Suppressor macrophage (primary cell): ENCODE results near the gene SYNJ2.
"Not testable (repeated sequence)": the region's sequence is repeated elsewhere in the genome, so short reads cannot be mapped to it uniquely, and the experiment has no call there.

Experiments used
- DNase-seq, 4 experiments: peaks; one replicate each; pipeline ENCODE4 v3.0.0-alpha.2; 2020 to 2022
- total RNA-seq, 17 experiments: gene quantifications; one replicate each; lab custom pipeline; 2026; ENCODE audit warnings: mixed read lengths in 6 of 17, inconsistent platforms in 3 of 17; lab: John Stamatoyannopoulos, UW

Gene SYNJ2, protein sequence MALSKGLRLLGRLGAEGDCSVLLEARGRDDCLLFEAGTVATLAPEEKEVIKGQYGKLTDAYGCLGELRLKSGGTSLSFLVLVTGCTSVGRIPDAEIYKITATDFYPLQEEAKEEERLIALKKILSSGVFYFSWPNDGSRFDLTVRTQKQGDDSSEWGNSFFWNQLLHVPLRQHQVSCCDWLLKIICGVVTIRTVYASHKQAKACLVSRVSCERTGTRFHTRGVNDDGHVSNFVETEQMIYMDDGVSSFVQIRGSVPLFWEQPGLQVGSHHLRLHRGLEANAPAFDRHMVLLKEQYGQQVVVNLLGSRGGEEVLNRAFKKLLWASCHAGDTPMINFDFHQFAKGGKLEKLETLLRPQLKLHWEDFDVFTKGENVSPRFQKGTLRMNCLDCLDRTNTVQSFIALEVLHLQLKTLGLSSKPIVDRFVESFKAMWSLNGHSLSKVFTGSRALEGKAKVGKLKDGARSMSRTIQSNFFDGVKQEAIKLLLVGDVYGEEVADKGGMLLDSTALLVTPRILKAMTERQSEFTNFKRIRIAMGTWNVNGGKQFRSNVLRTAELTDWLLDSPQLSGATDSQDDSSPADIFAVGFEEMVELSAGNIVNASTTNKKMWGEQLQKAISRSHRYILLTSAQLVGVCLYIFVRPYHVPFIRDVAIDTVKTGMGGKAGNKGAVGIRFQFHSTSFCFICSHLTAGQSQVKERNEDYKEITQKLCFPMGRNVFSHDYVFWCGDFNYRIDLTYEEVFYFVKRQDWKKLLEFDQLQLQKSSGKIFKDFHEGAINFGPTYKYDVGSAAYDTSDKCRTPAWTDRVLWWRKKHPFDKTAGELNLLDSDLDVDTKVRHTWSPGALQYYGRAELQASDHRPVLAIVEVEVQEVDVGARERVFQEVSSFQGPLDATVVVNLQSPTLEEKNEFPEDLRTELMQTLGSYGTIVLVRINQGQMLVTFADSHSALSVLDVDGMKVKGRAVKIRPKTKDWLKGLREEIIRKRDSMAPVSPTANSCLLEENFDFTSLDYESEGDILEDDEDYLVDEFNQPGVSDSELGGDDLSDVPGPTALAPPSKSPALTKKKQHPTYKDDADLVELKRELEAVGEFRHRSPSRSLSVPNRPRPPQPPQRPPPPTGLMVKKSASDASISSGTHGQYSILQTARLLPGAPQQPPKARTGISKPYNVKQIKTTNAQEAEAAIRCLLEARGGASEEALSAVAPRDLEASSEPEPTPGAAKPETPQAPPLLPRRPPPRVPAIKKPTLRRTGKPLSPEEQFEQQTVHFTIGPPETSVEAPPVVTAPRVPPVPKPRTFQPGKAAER (N-terminal part only)
- total RNA-seq, result 8.6 to 121 (median 27.5) reads per million in 17 experiments

DNA sequence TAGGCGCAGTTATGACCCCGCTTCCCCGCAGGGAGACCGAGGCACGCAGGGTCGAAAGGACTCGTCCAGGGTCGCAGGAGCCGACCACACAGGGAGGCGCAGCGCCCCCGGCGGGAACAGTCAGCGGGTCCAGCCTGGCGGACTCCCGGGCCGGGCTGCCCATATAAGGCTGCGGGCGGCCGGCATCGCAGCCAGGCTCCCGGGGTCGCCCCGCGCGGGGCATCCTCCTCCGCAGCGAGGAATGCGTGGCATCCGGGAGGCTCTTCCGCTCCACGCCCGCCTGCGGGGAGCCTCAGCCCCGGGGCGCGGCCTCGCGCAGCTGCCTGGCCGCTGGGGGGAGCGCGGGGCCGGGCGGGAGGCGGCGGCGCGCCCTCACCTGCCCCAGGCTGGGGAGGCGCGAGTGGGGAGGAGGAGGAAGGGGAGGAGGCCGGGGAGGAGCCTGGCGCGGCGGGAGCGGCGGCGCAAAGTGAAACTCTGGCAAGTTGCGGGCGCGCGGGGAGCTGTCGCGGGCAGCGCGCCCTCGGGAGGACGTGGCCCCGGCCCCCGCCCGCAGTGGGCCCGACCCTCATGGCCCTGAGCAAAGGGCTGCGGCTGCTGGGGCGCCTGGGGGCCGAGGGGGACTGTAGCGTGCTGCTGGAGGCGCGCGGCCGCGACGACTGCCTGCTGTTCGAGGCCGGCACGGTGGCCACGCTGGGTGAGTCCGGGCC is at the start of gene SYNJ2:
Gene SYNJ2, plus strand, starts transcription at position 469 of the 707 bp plus-strand sequence. Its CDS starts 99 bp downstream, at position 568.
- peak; percentile 55 to 85 (median 66) for DNase-seq

DNA sequence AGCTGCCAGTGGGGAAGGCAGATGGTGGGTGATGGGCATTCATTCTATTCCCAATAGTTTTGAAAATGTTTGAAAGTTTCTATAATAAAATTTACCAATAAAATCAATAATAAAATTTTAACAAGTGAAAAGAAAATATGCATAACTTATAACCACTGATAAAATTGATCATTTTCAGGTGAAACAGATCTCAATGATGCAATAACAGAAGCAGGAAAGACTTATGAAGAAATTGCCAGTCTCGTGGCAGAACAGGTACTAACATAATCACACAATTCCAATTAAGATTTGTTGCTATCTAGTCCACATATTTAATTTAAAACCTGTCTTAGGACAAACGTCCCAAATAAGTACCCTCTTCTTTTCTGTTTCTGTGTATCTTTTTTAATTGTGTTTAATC is 45.9 kb upstream of the SYNJ2 start:
- DNase-seq, result no peak

DNA sequence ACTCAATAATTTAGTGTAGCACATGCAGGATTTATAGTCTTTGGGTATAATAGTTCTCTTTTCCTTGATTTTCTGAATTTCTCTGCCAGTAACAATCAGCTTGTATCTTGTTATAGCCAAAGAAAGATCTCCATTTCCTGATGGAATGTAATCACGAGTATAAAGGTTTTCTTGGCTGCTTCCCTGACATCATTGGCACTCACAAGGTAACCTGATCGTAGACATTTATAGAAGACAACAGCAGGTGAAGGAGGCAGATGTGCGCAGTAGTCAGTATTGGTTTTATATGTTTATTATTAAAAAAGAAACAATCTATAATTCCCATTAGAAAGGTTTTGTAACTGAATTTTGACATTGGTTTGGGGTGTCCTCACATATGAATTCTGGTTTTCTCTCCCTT is 44.3 kb upstream of the SYNJ2 start:
- DNase-seq, result no peak

DNA sequence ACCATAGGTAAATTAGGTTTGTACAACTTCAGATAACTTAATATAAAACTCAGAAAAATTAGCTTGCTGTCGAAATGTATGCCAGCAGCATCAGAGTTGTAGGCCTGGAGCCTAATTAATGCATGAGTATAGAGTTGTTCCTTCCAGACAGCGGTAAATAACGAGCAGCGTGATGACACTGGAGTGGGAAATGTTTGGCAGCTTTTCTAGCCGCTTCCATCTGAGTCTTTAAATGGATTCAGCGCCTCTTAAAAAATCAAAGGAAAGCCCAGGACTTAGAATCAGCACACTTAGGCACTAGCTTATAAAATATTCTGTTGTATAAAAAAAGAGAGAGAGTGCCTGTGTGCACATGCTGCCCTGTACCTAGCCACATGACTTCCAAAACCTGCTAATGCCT is 43.7 kb upstream of the SYNJ2 start:
- no peak for DNase-seq

DNA sequence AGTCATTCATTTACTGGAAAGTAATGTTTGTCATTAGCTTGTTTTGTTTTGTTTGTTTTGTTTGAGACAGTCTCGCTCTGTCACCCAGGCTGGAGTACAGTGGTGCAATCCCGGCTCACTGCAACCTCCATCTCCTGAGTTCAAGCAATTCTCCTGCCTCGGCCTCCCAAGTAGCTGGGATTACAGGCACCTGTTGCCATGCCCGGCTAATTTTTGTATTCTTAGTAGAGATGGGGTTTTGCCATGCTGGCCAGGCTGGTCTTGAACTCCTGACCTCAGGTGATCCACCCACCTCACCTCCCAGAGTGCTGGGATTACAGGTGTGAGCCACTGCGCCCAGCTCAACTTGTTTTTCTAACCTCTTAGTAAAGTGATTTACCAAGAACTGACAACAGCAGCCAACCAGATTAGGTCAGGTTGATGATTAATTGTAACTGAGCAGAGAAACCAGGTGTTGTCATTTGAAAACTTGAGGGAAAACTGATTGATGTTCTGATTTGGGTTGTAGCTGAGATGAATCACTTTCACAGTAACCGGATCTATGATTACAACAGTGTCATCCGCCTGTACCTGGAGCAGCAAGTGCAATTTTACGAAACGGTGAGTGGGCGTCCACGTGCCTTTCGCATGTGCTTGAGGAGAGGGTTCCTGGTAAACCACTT is 41.2 kb upstream of the SYNJ2 start:
- not testable (repeated sequence) for DNase-seq

DNA sequence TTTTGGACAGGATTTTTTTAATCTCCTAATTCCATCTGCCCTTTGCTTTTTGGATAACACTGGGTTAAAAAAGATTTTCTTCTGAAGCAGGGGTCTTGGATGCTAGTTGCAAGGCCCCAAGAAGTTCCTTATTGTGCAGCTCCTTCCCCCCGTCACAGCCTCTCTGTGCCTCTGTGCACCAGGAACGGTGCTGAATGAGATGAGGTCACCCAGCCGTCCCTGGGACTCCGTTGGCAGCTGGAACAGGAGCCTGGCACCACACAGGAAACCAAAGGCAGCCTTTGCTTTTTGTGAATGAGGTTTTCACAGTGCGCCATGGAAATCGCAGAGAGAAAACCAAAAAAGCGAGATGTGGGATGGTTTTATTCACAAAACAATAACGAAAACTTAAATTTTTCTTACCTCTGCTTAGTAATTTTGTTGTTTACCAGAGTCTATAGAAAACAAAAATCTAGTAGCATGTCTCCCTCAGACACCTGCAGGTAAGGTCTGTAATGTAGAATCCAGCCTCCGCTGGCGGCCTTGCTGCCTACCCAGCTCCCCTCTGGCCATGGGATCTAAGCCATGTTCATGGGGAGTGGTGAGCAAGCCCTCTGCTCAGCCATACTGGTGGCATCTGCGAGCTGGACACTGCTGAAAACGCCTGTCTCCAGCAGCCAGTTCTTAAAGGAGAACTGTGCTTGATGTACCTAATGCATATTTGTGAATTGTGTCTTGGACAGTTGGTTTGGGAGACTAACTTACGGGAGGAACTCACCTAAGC is 40.4 kb upstream of the SYNJ2 start:
- no peak for DNase-seq

DNA sequence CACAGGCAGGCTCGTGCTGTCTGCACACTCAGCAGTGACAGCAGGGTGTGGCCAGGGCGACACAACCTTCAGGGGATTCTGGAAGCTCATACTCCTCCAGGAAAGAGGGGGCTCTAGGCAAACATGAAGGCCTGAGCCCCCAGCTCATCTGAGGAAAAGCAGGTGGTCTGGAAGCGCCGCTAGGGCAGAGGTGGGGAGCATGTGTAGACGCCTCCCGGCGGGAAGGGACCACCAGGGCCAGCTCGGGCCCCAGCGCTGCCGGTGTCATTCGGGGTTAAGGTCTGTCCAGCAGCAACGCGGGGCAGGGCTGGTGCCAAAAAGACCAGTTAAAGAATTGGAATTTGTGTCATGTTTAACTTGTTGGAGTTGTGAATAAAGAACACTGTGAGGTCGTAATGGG is 39.3 kb upstream of the SYNJ2 start:
- DNase-seq, result no peak

DNA sequence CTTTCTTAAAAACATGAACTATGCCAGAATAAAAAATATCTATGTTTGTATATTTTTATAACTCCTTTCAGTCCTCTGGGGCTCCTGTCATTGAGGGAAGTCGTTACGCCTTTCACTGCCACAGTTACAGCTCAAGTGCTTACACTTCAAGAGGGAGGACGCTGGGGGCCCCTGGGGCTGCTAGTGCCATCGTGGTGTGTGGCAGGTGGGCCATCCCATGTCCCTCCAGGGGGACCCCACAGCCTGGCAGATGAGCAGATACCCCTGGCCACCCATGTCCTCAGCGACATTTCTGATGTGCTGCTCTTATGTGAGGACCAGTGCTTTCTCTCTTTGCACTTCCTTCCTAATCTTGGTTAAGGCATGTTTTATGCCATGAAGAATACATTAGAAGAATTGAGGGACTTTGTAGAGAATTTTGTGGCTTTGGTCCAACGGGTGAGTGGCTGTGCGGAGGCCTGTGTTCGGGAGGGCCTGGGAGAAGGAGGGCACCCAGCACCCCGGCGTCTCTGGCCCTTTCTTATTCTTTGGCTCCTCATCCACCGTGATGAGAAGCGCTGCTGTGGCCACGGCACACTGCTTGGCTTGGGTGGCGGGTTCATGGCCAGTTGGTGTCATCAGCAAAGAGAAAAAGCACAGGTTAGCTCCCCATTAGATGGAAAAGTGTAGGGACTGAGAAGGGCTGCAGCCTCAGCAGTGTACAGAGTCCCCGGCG is 38.3 kb upstream of the SYNJ2 start:
- DNase-seq, result no peak

DNA sequence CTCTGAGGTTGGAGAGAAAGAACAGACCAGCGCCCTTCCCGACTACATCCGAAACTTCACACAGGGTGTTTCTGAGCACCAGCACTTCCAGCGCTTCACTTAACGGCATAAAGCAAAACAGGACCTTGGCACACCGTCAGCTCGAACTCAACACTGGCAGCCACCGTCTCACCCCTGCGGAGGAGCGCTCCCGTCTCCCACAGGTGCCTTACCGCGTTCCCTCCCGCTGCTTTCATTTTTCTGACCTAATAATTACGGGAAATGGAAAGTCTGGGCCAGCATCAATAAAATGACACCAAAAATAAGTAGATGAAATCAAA is 37.7 kb upstream of the SYNJ2 start:
- no peak for DNase-seq

DNA sequence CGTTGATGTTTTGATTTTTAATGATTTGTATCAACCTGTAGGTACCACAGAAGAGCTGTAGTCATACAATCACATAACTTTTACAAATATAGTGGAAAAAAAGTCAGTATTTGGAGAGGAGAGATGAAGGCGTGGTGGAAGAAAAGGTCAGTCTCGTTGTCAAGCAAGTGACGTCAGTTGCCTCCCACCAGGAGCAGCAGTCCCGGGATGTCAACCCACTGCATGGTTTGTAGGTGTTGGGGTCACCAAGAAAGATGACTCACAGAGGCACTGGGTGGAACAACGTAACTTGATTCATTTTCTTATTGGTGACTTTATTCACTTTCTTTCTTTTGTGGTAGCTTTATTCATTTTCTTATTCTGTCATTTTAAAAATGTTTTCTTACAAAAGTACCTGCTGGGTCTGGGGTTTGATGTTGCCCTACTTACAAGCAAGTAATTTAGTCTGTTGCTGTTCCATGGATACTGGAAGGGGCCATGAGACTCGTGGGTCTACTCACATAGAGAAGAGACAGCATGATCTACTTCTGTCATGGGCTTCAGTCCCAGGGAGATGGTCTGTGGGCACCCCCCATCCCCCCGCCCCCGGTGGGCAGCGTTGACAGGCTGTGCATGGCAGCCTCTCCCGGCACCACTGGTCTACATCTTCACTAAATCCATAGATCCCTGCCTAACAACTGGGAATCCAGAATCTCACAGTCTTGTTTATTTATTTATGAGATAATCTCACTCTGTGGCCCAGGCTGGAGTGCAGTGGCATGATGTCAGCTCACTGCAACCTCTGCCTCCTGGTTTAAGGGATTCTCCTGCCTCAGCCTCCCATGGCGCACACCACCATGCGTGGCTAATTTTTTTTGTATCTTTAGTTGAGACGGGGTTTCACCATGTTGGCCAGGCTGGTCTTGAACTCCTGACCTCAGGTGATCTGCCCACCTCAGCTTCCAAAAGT is 36.4 kb upstream of the SYNJ2 start:
- DNase-seq, result no peak

DNA sequence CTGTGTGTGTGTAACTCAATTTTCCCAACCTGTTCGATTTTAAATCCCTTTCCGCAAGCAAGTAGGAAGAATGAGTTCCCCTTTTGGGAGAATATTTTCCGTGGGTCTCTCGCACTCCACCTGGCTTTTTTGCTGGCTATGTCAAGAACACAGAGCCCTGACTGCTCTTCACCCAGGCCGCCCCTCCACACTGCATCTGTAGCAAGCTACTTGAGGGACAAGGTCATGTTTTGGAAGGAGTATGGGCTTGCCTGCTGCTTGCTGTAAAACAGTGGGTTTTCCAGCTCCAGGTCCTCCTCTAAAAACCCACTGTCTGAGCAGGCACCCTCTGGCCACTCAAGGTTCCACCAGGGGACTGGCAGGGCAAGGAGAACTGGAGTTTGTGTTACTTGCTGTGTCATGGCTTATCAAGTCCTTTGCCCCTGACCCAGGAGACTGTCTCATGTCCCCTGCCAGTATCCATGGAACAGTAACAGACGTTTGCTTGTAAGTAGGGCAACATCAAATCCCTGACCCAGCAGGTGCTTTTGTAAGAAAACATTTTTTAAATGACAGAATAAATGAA is 35.5 kb upstream of the SYNJ2 start:
- no peak for DNase-seq

DNA sequence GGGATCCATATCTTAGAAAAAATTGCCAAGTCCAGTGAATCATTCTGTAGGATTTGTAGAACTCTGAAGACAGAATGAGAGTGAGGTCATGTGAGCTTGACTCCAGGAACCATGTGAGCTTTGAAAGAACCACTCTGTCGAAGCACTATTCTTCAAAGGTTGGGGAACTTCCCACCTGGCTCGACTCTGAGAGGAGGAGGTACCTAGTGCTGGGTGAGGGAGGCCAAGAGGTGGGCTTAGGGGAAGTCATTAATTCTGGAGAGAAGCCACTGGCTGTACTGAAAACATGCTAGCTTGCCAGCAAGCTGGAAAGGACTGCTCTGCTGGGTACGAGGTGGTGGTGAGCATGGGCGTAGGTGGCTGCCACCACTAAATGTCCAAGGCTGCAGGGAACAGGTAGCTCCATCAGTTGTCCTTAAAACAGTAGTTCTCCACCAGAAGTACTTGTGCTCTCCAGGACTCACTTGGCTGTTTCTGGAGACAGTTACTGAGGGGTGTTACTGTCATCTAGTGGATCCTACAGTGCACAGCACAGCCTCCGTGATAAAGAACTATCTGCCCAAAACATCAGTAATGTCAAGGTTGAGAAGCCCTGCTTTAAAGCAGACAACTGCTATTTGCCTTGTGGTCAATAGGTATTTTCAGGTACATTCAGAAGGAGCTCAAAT is 34.7 kb upstream of the SYNJ2 start:
- no peak for DNase-seq

DNA sequence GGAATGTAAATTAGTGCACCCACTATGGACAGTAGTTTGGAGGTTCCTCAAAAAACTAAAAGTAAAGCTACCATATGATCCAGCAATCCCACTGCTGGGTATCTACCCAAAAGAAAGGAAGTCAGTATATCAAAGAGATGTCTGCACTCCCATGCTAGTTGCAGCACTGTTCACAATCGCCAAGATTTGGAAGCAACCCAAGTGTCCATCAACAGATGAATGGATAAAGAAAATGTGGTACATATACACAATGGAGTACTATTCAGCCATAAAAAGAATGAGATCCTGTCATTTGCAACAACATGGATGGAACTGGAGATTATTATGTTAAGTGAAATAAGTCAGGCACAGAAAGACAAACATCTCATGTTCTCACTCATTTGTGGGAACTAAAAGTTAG is 30.8 kb upstream of the SYNJ2 start:
- DNase-seq, result peak in 1 of 4 experiments; percentile 7

DNA sequence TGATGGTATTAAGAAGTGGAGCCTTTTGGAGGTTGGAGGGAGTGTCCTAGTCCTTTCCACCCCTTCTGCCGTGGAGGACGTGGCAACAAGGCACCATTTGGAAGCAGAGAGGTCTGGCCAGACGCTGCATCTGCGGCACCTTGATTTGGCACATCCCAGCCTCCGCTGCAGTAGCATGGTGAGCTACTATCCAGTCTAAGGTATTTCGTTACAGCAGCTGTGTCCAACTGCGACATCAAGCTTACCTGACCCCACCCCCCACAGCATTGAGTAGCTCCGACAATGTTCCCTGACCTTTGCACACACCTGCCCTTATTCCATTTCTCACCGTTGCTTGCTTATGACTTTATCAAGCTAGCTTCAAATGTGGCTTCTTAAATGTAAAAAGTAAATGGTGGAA is 29.8 kb upstream of the SYNJ2 start:
- DNase-seq, result no peak

DNA sequence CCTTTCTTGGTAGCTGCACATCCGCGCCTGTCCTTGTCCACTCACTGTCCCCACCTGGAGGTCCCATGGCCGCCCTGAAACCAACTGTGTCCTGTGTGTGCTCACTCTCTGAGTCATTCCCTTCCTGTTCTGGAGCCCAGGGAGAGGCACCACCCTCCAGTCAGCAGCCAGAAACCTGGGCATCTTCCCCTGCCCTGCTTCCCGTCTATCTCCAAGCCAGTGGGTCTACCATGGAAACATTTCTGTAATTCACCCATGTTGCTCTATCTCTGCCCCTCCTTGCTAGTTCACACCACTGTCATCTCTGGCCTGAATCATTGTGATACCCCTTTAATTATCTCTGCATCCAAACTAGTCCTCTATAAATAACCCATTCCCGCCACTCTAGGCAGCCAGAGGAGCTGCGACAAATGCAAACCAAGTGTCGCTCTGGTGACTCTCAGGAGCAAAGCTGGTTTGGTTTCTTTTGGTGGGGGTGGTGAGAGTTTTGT is 28.8 kb upstream of the SYNJ2 start:
- DNase-seq, result no peak

DNA sequence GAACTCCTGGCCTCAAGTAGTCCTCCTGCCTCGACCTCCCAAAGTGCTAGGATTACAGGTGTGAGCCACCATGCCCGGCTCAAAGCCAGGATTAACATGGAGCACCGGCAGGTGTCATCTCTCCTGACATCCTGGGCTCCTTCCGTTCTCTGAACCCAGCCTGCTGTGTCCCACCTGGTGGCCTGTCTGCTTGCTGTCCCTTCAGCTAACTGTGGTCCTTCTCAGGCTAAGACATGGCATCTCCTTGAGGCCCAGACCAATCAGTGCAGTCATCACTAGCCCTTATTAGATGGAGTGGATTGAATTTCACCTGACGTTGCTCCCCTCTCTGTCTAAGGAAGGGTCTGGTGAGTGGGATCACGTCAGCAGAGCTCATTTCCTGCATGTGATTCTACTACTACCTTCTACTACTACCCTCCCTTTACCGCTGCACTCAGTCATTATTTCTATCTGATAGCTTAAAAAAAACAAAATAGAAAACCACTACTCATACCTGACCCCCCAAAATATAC is 28.0 kb upstream of the SYNJ2 start:
- DNase-seq, result no peak
